Neural progenitor cell (in vitro differentiated cells): ENCODE data around the gene RYR1. TPM values are rescaled to one million over a fixed set of nuclear protein-coding genes. Genes with fewer than 3 reads are reported as not detected.

Experiments used
- DNase-seq: peaks from one replicate; pipeline ENCODE4 v3.0.0-alpha.2; 2016; ENCODE audit warnings: low spot score
- H2AFZ ChIP-seq: fragments of 200-600 bp; sonication (generic); replicated peaks from 2 replicates; pipeline ENCODE4 v1.6.1; 2016; ENCODE audit warnings: antibody characterized with exemption
- H3F3A ChIP-seq: fragments of 200-600 bp; sonication (generic); 2 replicates; pipeline ENCODE4 v1.6.1; 2016; ENCODE audit warnings: antibody characterized with exemption, low read depth
- H3K27ac ChIP-seq: fragments of 200-600 bp; sonication (generic); 2 replicates; pipeline ENCODE4 v1.5.1; 2016; ENCODE audit warnings: mild to moderate bottlenecking
- H3K27me3 ChIP-seq: fragments of 200-600 bp; sonication (generic); 2 replicates; pipeline ENCODE4 v1.6.1; 2016; ENCODE audit warnings: mild to moderate bottlenecking, moderate library complexity
- H3K36me3 ChIP-seq: fragments of 200-600 bp; sonication (generic); 2 replicates; pipeline ENCODE4 v1.5.1; 2016
- H3K4me1 ChIP-seq: fragments of 200-600 bp; sonication (generic); 2 replicates; pipeline ENCODE4 v1.6.1; 2016; ENCODE audit warnings: mixed run types
- H3K4me2 ChIP-seq: fragments of 200-600 bp; sonication (generic); 2 replicates; pipeline ENCODE4 v1.6.1; 2016
- H3K4me3 ChIP-seq: fragments of 200-600 bp; sonication (generic); 2 replicates; pipeline ENCODE4 v1.5.1; 2016
- H3K79me2 ChIP-seq: fragments of 200-600 bp; sonication (generic); 2 replicates; pipeline ENCODE4 v1.6.1; 2016; ENCODE audit warnings: low read depth
- H3K9ac ChIP-seq: fragments of 200-600 bp; sonication (generic); 2 replicates; pipeline ENCODE4 v1.6.1; 2016
- H3K9me3 ChIP-seq: fragments of 200-600 bp; sonication (generic); 2 replicates; pipeline ENCODE4 v1.5.1; 2016; ENCODE audit warnings: low read depth
- H4K20me1 ChIP-seq: fragments of 200-600 bp; sonication (generic); 2 replicates; pipeline ENCODE4 v1.6.1; 2016; ENCODE audit warnings: low read depth
- H3K27ac Mint-ChIP-seq: 3 replicates; pipeline ENCODE4 v1.8.0; 2021; ENCODE audit warnings: mixed read lengths
- H3K27me3 Mint-ChIP-seq: 2 replicates; pipeline ENCODE4 v1.8.0; 2022; ENCODE audit warnings: low read depth, mild to moderate bottlenecking, inconsistent platforms, moderate library complexity, mixed read lengths; ENCODE audit not compliant: insufficient read depth
- H3K36me3 Mint-ChIP-seq: 3 replicates; pipeline ENCODE4 v1.8.0; 2021; ENCODE audit warnings: mixed read lengths
- H3K4me1 Mint-ChIP-seq: 3 replicates; pipeline ENCODE4 v1.8.0; 2021; ENCODE audit warnings: mixed read lengths
- H3K4me3 Mint-ChIP-seq: 3 replicates; pipeline ENCODE4 v1.8.0; 2021; ENCODE audit warnings: mild to moderate bottlenecking, moderate library complexity, mixed read lengths
- H3K9me3 Mint-ChIP-seq: 3 replicates; pipeline ENCODE4 v1.8.0; 2020; ENCODE audit warnings: mixed read lengths
- EZH2 ChIP-seq: fragments of 200-600 bp; sonication (generic); IDR thresholded peaks from 2 replicates; pipeline ENCODE4 v1.6.1; 2017; ENCODE audit warnings: antibody characterized with exemption, mild to moderate bottlenecking, moderate library complexity
- EZH2phosphoT487 ChIP-seq: fragments of 200-600 bp; sonication (generic); IDR thresholded peaks from 2 replicates; pipeline ENCODE4 v1.6.1; 2017; ENCODE audit warnings: antibody characterized with exemption
- total RNA-seq: library from RNA; depleted of rRNA; stranded (reverse); fragments of >200 nt; gene quantifications from 2 replicates; pipeline ENCODE4 v1.2.3, GENCODE V29; 2015; ENCODE audit warnings: low replicate concordance
- TF ChIP-seq, protein P1 (sequence below): fragments of 200-600 bp; sonication (generic); IDR thresholded peaks from 2 replicates; pipeline ENCODE4 v1.5.1; 2017; ENCODE audit warnings: antibody characterized with exemption, mild to moderate bottlenecking

Gene RYR1
- total RNA-seq, 1 donor from 2014 or later, result 0.60 TPM

DNA sequence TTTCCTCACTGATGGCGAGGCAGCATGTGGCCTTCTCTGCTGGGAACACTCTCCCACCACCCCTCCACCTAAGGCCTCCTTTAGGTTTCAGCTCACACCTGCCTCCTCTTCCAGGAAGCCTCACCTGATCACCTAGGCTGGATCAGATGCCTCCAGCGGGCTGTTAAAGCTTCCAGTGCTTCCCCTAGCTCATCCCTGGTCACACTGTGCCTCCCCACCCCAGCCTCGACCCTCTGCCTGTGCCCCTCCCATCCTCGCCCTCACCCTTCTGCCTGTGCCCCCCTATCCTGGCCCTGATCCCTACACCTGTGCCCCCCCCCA is 150.5 kb downstream of the RYR1 start:
- Histone ChIP-seq H2AFZ (no peak overlapping the region), H3K79me2 (no peaks in the 10 kb centered on the region), H3K27ac (no peak overlapping the region), H3F3A (no peaks in the 10 kb centered on the region), H3K4me3 (no peak overlapping the region), H3K9ac (no peak overlapping the region), H3K36me3 (no peaks in the 10 kb centered on the region), H3K27me3 (no peaks in the 10 kb centered on the region), H3K4me2 (no peak overlapping the region), H3K4me1 (no peaks in the 10 kb centered on the region), H3K9me3 (no peaks in the 10 kb centered on the region), H4K20me1 (no peaks in the 10 kb centered on the region)
- Mint-ChIP-seq H3K27ac (no peak overlapping the region), H3K9me3 (no peaks in the 10 kb centered on the region), H3K27me3 (peaks cover 4% of the 10 kb centered on the region), H3K4me3 (no peak overlapping the region), H3K36me3 (no peaks in the 10 kb centered on the region), H3K4me1 (no peaks in the 10 kb centered on the region)
- DNase-seq, result no peak
- no peak for TF ChIP-seq EZH2phosphoT487
- TF ChIP-seq EZH2, result no peak

DNA sequence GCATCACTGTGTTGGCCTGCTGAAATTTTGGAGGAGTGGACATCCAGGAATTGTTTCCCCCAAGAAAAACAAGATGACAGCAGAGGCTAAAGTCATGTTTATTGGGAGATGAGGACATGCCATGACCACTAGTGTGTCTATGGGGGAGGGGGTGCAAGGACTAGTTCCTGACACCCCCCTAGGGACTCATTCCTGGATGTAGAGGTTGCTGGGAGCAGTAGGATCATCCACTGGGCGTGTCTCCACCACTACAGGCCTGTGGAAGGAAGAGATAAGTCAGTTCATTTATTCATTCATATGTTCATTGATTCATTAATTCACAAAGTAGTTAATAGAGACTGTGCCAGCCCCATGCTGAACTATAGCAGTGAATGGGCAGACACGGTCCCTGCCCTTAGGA is 154.1 kb downstream of the RYR1 start:
- Histone ChIP-seq H3K36me3 (no peaks in the 10 kb centered on the region), H4K20me1 (no peaks in the 10 kb centered on the region), H3K4me3 (no peak overlapping the region), H3K9ac (no peak overlapping the region), H3K9me3 (no peaks in the 10 kb centered on the region), H3K4me1 (no peaks in the 10 kb centered on the region), H3K27me3 (no peaks in the 10 kb centered on the region), H3F3A (no peaks in the 10 kb centered on the region), H3K27ac (no peak overlapping the region), H3K4me2 (no peak overlapping the region), H3K79me2 (no peaks in the 10 kb centered on the region), H2AFZ (no peak overlapping the region)
- TF ChIP-seq EZH2phosphoT487, result no peak
- TF ChIP-seq, protein P1, sequence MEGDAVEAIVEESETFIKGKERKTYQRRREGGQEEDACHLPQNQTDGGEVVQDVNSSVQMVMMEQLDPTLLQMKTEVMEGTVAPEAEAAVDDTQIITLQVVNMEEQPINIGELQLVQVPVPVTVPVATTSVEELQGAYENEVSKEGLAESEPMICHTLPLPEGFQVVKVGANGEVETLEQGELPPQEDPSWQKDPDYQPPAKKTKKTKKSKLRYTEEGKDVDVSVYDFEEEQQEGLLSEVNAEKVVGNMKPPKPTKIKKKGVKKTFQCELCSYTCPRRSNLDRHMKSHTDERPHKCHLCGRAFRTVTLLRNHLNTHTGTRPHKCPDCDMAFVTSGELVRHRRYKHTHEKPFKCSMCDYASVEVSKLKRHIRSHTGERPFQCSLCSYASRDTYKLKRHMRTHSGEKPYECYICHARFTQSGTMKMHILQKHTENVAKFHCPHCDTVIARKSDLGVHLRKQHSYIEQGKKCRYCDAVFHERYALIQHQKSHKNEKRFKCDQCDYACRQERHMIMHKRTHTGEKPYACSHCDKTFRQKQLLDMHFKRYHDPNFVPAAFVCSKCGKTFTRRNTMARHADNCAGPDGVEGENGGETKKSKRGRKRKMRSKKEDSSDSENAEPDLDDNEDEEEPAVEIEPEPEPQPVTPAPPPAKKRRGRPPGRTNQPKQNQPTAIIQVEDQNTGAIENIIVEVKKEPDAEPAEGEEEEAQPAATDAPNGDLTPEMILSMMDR, result no peak
- no peak for TF ChIP-seq EZH2
- H3K27ac Mint-ChIP-seq, result no peak overlapping the region
- H3K4me1 Mint-ChIP-seq, result no peaks in the 10 kb centered on the region
- DNase-seq, result no peak
- H3K9me3 Mint-ChIP-seq, result no peaks in the 10 kb centered on the region
- no peaks in the 10 kb centered on the region for H3K36me3 Mint-ChIP-seq
- no peak overlapping the region for H3K4me3 Mint-ChIP-seq
- H3K27me3 Mint-ChIP-seq, result peaks cover 3% of the 10 kb centered on the region

DNA sequence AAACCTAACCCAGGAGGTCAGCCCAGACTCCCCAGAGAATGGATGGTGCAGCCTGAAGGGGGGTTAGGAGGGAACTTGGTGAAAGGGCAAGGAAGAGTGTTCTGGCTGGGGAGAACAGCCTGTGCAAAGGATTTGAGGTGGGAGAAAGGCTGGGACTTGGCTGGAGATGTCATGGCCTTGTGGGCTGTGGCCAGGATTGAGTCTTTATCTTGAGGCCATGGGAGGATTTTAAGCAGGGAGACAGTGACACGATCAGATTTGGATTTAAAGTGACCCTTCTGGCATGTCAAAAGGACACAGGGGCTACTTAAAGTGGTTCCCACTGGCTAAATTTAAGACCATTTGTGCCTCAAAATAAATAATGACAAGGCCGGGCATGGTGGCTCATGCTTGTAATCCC is 154.6 kb downstream of the RYR1 start:
- no peaks in the 10 kb centered on the region for H3K27me3 ChIP-seq
- DNase-seq, result no peak
- no peaks in the 10 kb centered on the region for H3K36me3 Mint-ChIP-seq
- H3K4me1 Mint-ChIP-seq, result no peaks in the 10 kb centered on the region
- H3K27ac Mint-ChIP-seq, result no peak overlapping the region
- H2AFZ ChIP-seq, result no peak overlapping the region
- no peaks in the 10 kb centered on the region for H3F3A ChIP-seq
- no peak for TF ChIP-seq EZH2phosphoT487
- no peak overlapping the region for H3K4me3 Mint-ChIP-seq
- no peaks in the 10 kb centered on the region for H4K20me1 ChIP-seq
- H3K9me3 ChIP-seq, result no peaks in the 10 kb centered on the region
- H3K79me2 ChIP-seq, result no peaks in the 10 kb centered on the region
- H3K27ac ChIP-seq, result no peak overlapping the region
- H3K9me3 Mint-ChIP-seq, result no peaks in the 10 kb centered on the region
- no peaks in the 10 kb centered on the region for H3K36me3 ChIP-seq
- peaks cover 3% of the 10 kb centered on the region for H3K27me3 Mint-ChIP-seq
- H3K4me1 ChIP-seq, result no peaks in the 10 kb centered on the region
- H3K9ac ChIP-seq, result no peak overlapping the region
- no peak overlapping the region for H3K4me2 ChIP-seq
- no peak overlapping the region for H3K4me3 ChIP-seq

GRCh38 chr19:38592940-38593339 is 159.4 kb downstream of the RYR1 start:
- H3K4me1 ChIP-seq, result no peaks in the 10 kb centered on the region
- Mint-ChIP-seq H3K36me3 (no peaks in the 10 kb centered on the region), H3K27ac (no peak overlapping the region)

More at GRCh38 chr19:38592940-38593339, 159.4 kb downstream of the RYR1 start:
- Histone ChIP-seq H3K27me3 (no peaks in the 10 kb centered on the region), H2AFZ (no peak overlapping the region), H3K4me2 (no peak overlapping the region), H3K79me2 (no peaks in the 10 kb centered on the region), H3K27ac (no peak overlapping the region), H4K20me1 (no peaks in the 10 kb centered on the region), H3K36me3 (no peaks in the 10 kb centered on the region), H3K9me3 (no peaks in the 10 kb centered on the region), H3F3A (peaks cover 10% of the 10 kb centered on the region), H3K9ac (no peak overlapping the region), H3K4me3 (no peak overlapping the region)
- H3K27me3 Mint-ChIP-seq, result peaks cover 6% of the 10 kb centered on the region
- H3K4me1 Mint-ChIP-seq, result peaks cover 3% of the 10 kb centered on the region
- no peaks in the 10 kb centered on the region for H3K9me3 Mint-ChIP-seq
- no peak overlapping the region for H3K4me3 Mint-ChIP-seq
- DNase-seq, result no peak
- TF ChIP-seq, protein P1, result no peak
- no peak for TF ChIP-seq EZH2
- no peak for TF ChIP-seq EZH2phosphoT487
